Gastrocnemius medialis (tissue), 4 donors: ENCODE measurements around the gene GAS7.

Experiments
- POLR2A ChIP-seq, 2 donors: fragments of 450-650 bp; IDR thresholded peaks; one replicate each; pipeline ENCODE4 v1.6.1; 2017; ENCODE audit warnings: antibody characterized with exemption in 2 of 2, mild to moderate bottlenecking in 2 of 2, moderate library complexity in 2 of 2
- TF ChIP-seq, protein P1 (sequence below), 5 experiments: fragments of 450-650 bp in 3 of 5; fragments of 200-600 bp in 2 of 5; sonication (generic) in 2 of 5; IDR thresholded peaks in 4 of 5; conservative IDR thresholded peaks in 1 of 5; 1 replicate in 4 of 5; 2 replicates in 1 of 5; pipeline ENCODE4 v1.5.1; 2016 to 2019; ENCODE audit warnings: antibody characterized with exemption in 5 of 5, mild to moderate bottlenecking in 3 of 5, moderate library complexity in 3 of 5

DNA sequence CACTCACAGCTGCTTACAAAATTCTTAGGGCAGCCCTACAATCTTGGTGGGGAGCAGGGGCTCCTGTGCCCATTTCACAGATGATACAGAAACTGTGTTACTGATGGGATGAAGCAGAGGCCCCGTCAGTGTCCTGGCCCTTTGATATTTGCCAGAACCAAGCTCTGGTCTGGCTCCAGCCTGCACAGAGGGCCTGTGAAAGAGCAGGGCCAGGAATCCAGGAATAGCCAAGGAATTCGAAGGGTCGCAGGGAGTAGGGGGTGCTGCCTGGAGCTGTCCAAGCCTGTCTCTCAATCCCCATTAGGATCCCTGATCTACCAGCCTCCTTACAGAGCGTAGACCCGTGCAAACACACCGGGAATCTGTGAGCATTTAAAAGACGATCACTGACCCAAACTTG, 207.1 kb downstream of the GAS7 start:
- TF ChIP-seq, protein P1, sequence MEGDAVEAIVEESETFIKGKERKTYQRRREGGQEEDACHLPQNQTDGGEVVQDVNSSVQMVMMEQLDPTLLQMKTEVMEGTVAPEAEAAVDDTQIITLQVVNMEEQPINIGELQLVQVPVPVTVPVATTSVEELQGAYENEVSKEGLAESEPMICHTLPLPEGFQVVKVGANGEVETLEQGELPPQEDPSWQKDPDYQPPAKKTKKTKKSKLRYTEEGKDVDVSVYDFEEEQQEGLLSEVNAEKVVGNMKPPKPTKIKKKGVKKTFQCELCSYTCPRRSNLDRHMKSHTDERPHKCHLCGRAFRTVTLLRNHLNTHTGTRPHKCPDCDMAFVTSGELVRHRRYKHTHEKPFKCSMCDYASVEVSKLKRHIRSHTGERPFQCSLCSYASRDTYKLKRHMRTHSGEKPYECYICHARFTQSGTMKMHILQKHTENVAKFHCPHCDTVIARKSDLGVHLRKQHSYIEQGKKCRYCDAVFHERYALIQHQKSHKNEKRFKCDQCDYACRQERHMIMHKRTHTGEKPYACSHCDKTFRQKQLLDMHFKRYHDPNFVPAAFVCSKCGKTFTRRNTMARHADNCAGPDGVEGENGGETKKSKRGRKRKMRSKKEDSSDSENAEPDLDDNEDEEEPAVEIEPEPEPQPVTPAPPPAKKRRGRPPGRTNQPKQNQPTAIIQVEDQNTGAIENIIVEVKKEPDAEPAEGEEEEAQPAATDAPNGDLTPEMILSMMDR (IDR thresholded peaks at IDR 0.05 in 4 of 5, conservative IDR thresholded peaks at IDR 0.05 in 1 of 5), result no peak
- no peak for TF ChIP-seq POLR2A (IDR thresholded peaks at IDR 0.05)
